Neuronal stem cell (in vitro differentiated cells): ENCODE data around the gene COL5A1.
A peak's percentile ranks its signal among the peaks of the same experiment; 100 is the strongest.

Source experiments
- DNase-seq: peaks from one replicate; pipeline ENCODE4 v3.0.0-alpha.2; 2013; ENCODE audit warnings: low spot score
- H2AFZ ChIP-seq: one replicate; pipeline ENCODE4 v1.6.1; 2013; ENCODE audit warnings: mild to moderate bottlenecking, low read length, inconsistent platforms
- H2AK5ac ChIP-seq: 2 replicates; pipeline ENCODE4 v1.6.1; 2013; ENCODE audit warnings: low read depth, mild to moderate bottlenecking, inconsistent platforms, low read length, moderate library complexity, mixed read lengths
- H2BK120ac ChIP-seq: 2 replicates; pipeline ENCODE4 v1.6.1; 2013; ENCODE audit warnings: low read depth, mild to moderate bottlenecking, inconsistent platforms, low read length, moderate library complexity, mixed read lengths
- H2BK12ac ChIP-seq: one replicate; pipeline ENCODE4 v1.6.1; 2013; ENCODE audit warnings: low read length, inconsistent platforms
- H2BK15ac ChIP-seq: 2 replicates; pipeline ENCODE4 v1.6.1; 2013; ENCODE audit warnings: mild to moderate bottlenecking, low read length, inconsistent platforms, mixed read lengths
- H2BK5ac ChIP-seq: one replicate; pipeline ENCODE4 v1.6.1; 2013; ENCODE audit warnings: inconsistent platforms, mild to moderate bottlenecking, low read length, moderate library complexity
- H3K14ac ChIP-seq: one replicate; pipeline ENCODE4 v1.6.1; 2013; ENCODE audit warnings: low read length, inconsistent platforms
- H3K18ac ChIP-seq: 2 replicates; pipeline ENCODE4 v1.6.1; 2013; ENCODE audit warnings: low read length, inconsistent platforms
- H3K23ac ChIP-seq: 2 replicates; pipeline ENCODE4 v1.6.1; 2013; ENCODE audit warnings: low read depth, mild to moderate bottlenecking, mixed read lengths, low read length, inconsistent platforms; ENCODE audit not compliant: poor library complexity
- H3K27ac ChIP-seq: replicated peaks from 3 replicates; pipeline ENCODE4 v1.5.1; 2013; ENCODE audit warnings: low read length, inconsistent platforms
- H3K27me3 ChIP-seq, 3 experiments: 2 replicates each; pipeline ENCODE4 v1.6.1; 2013; ENCODE audit warnings: low read length in 3 of 3, mild to moderate bottlenecking in 2 of 3, inconsistent platforms in 1 of 3, low read depth in 1 of 3, mixed read lengths in 1 of 3, moderate library complexity in 1 of 3; ENCODE audit not compliant: control insufficient read depth in 3 of 3, insufficient read depth in 3 of 3
- H3K36me3 ChIP-seq, 2 donors: replicated peaks in 1 of 2; 2 replicates each; pipeline ENCODE4 v1.6.1; 2013; ENCODE audit warnings: low read length in 2 of 2; ENCODE audit not compliant: control insufficient read depth in 2 of 2, insufficient read depth in 2 of 2
- H3K4ac ChIP-seq: 2 replicates; pipeline ENCODE4 v1.6.1; 2013; ENCODE audit warnings: inconsistent platforms, mild to moderate bottlenecking, low read length, moderate library complexity
- H3K4me1 ChIP-seq, 2 donors: 1 replicate in 1 of 2; 2 replicates in 1 of 2; pipeline ENCODE4 v1.6.1; 2013; ENCODE audit warnings: low read length in 2 of 2, low read depth in 1 of 2; ENCODE audit not compliant: control insufficient read depth in 2 of 2, insufficient read depth in 1 of 2
- H3K4me2 ChIP-seq: one replicate; pipeline ENCODE4 v1.6.1; 2013; ENCODE audit warnings: mild to moderate bottlenecking, low read length, inconsistent platforms; ENCODE audit not compliant: insufficient read depth, poor library complexity, severe bottlenecking
- H3K4me3 ChIP-seq, 2 donors: 2 replicates each; pipeline ENCODE4 v1.5.1; 2013; ENCODE audit warnings: low read length in 2 of 2, mild to moderate bottlenecking in 2 of 2, inconsistent platforms in 1 of 2, moderate library complexity in 1 of 2
- H3K79me1 ChIP-seq: one replicate; pipeline ENCODE4 v1.6.1; 2013; ENCODE audit warnings: low read depth, mild to moderate bottlenecking, inconsistent platforms, low read length, moderate library complexity
- H3K9ac ChIP-seq: one replicate; pipeline ENCODE4 v1.6.1; 2013; ENCODE audit warnings: mild to moderate bottlenecking, low read depth, low read length, inconsistent platforms; ENCODE audit not compliant: poor library complexity
- H3K9me3 ChIP-seq, 2 donors: replicated peaks in 1 of 2; 2 replicates each; pipeline versions ENCODE3 to v1.6.1; 2013; ENCODE audit warnings: low read length in 2 of 2, mild to moderate bottlenecking in 2 of 2, inconsistent platforms in 1 of 2, low read depth in 1 of 2, mixed read lengths in 1 of 2, moderate library complexity in 1 of 2; ENCODE audit not compliant: control insufficient read depth in 2 of 2, insufficient read depth in 1 of 2
- H4K8ac ChIP-seq: one replicate; pipeline ENCODE4 v1.6.1; 2013; ENCODE audit warnings: low read depth, mild to moderate bottlenecking, inconsistent platforms, low read length, moderate library complexity
- H4K91ac ChIP-seq: one replicate; pipeline ENCODE4 v1.6.1; 2013; ENCODE audit warnings: low read length, low read depth, mild to moderate bottlenecking, inconsistent platforms; ENCODE audit not compliant: poor library complexity
- WGBS, 2 donors: extraction: QIAGEN DNeasy Blood & Tissue Kit; methylation state at CpG; one replicate each; pipeline ENCODE4 v1.1.7; 2013; ENCODE audit warnings: missing lambda C conversion rate in 2 of 2, mixed read lengths in 1 of 2; ENCODE audit not compliant: insufficient read length in 2 of 2, insufficient replicate concordance in 1 of 2; ENCODE audit errors: extremely low coverage in 2 of 2; 5-methylcytosine and 5-hydroxymethylcytosine counted together

Gene COL5A1

GRCh38 chr9:134605351-134605965 is 36.1 kb upstream of the COL5A1 start:
- Histone ChIP-seq H3K79me1 (no peaks in the 10 kb centered on the region), H3K9me3 (no peaks in the 10 kb centered on the region), H3K14ac (no peak overlapping the region), H3K9ac (peak overlapping the region; percentile 33), H2BK120ac (no peak overlapping the region), H4K8ac (peak overlapping the region; percentile 5), H2AFZ (no peak overlapping the region), H3K4me3 (no peak overlapping the region), H3K4ac (no peak overlapping the region), H2BK12ac (no peak overlapping the region), H3K4me2 (no peak overlapping the region), H3K27ac (no peak overlapping the region), H2AK5ac (no peak overlapping the region), H3K27me3 (no peaks in the 10 kb centered on the region), H3K18ac (peak overlapping the region; percentile 83), H3K36me3 (no peaks in the 10 kb centered on the region), H3K23ac (no peak overlapping the region), H2BK15ac (no peak overlapping the region), H3K4me1 (no peaks in the 10 kb centered on the region), H2BK5ac (no peak overlapping the region), H4K91ac (no peak overlapping the region)
- no CpG with 5 or more reads among the region's 8 CpGs for WGBS, 2 donors
- DNase-seq: no peak

GRCh38 chr9:134605966-134606357 is 35.6 kb upstream of the COL5A1 start:
- Histone ChIP-seq H4K8ac (no peak overlapping the region), H3K4me1 (no peaks in the 10 kb centered on the region), H3K4ac (no peak overlapping the region), H2AFZ (no peak overlapping the region), H3K79me1 (no peaks in the 10 kb centered on the region), H3K14ac (no peak overlapping the region), H2BK15ac (no peak overlapping the region), H2AK5ac (no peak overlapping the region), H2BK12ac (no peak overlapping the region), H2BK5ac (no peak overlapping the region), H3K23ac (no peak overlapping the region), H2BK120ac (no peak overlapping the region), H3K9ac (no peak overlapping the region), H3K18ac (no peak overlapping the region), H3K27me3 (no peaks in the 10 kb centered on the region), H3K9me3 (no peaks in the 10 kb centered on the region), H3K4me3 (no peak overlapping the region), H3K36me3 (no peaks in the 10 kb centered on the region), H4K91ac (no peak overlapping the region), H3K4me2 (no peak overlapping the region), H3K27ac (no peak overlapping the region)
- no CpG with 5 or more reads among the region's 5 CpGs for WGBS, 2 donors
- DNase-seq: no peak

GRCh38 chr9:134606951-134607731 is 34.5 kb upstream of the COL5A1 start:
- Histone ChIP-seq H4K8ac (no peak overlapping the region), H3K79me1 (no peaks in the 10 kb centered on the region), H2BK15ac (no peak overlapping the region), H2BK12ac (no peak overlapping the region), H3K4me3 (no peak overlapping the region), H2AFZ (no peak overlapping the region), H3K27me3 (no peaks in the 10 kb centered on the region), H3K36me3 (no peaks in the 10 kb centered on the region), H3K4ac (no peak overlapping the region), H3K4me2 (no peak overlapping the region), H3K4me1 (no peaks in the 10 kb centered on the region), H3K9ac (no peak overlapping the region), H2BK5ac (peak overlapping the region; percentile 22), H2BK120ac (no peak overlapping the region), H2AK5ac (no peak overlapping the region), H4K91ac (no peak overlapping the region), H3K9me3 (peaks cover 0 to 2% of the 10 kb centered on the region in 2 donors), H3K14ac (no peak overlapping the region), H3K27ac (no peak overlapping the region), H3K18ac (no peak overlapping the region), H3K23ac (no peak overlapping the region)
- DNase-seq: no peak
- no CpG with 5 or more reads among the region's 13 CpGs for WGBS, 2 donors

GRCh38 chr9:134607971-134608370 is 33.6 kb upstream of the COL5A1 start:
- H3K4me3 ChIP-seq: no peak overlapping the region
- no peak overlapping the region for H2BK15ac ChIP-seq
- no peak overlapping the region for H3K4me2 ChIP-seq
- no peak overlapping the region for H4K91ac ChIP-seq
- H3K18ac ChIP-seq: no peak overlapping the region
- H2AFZ ChIP-seq: no peak overlapping the region
- no peaks in the 10 kb centered on the region for H3K27me3 ChIP-seq
- no peaks in the 10 kb centered on the region for H3K79me1 ChIP-seq
- no peaks in the 10 kb centered on the region for H3K4me1 ChIP-seq
- H4K8ac ChIP-seq: no peak overlapping the region
- H2AK5ac ChIP-seq: no peak overlapping the region
- H3K4ac ChIP-seq: no peak overlapping the region
- no peak for DNase-seq
- H2BK120ac ChIP-seq: no peak overlapping the region
- no CpG with 5 or more reads among the region's 4 CpGs for WGBS, 2 donors
- no peak overlapping the region for H3K27ac ChIP-seq
- no peak overlapping the region for H3K14ac ChIP-seq
- no peaks in the 10 kb centered on the region for H3K36me3 ChIP-seq
- no peak overlapping the region for H2BK5ac ChIP-seq
- no peak overlapping the region for H3K23ac ChIP-seq
- H3K9me3 ChIP-seq: peaks cover 0 to 2% of the 10 kb centered on the region in 2 donors
- H2BK12ac ChIP-seq: no peak overlapping the region
- no peak overlapping the region for H3K9ac ChIP-seq
